HCT116 (cell line): ENCODE data around the gene CBFA2T2. TPM values are rescaled to one million over a fixed set of nuclear protein-coding genes. Genes with fewer than 3 reads are reported as not detected.
"Not testable (repeated sequence)": the region's sequence is repeated elsewhere in the genome, so short reads cannot be mapped to it uniquely, and the experiment has no call there.

Experiments used
- ATAC-seq: fragments of 200-7000 bp; cut with Tn5 transposase; 2 replicates; pipeline ENCODE4 v1.9.1; 2020; ENCODE audit warnings: mild to moderate bottlenecking, moderate library complexity
- BruUV-seq: library from RNA; stranded (reverse); fragments of 400-500 nt; replicated peaks from 2 replicates; lab custom pipeline; 2021; lab: Mats Ljungman, UMichigan
- CTCF ChIA-PET: fragments of 300-600 bp; sonication (Branson Sonifier 250); formaldehyde crosslinking; loops from one replicate; lab custom pipeline; 2021; ENCODE audit warnings: antibody characterized with exemption; lab: Charles Lee
- POLR2A ChIA-PET: fragments of 300-600, 350-600 bp; sonication (Branson Sonifier 250); formaldehyde crosslinking; loops from one replicate; lab custom pipeline; 2021; ENCODE audit warnings: antibody characterized with exemption; lab: Charles Lee
- RAD21 ChIA-PET, 2 experiments: fragments of 300-600 bp; sonication (Branson Sonifier 250); formaldehyde crosslinking; loops; one replicate each; lab custom pipeline; 2023; ENCODE audit warnings: low total read pairs in 2 of 2; ENCODE audit not compliant: uncharacterized antibody in 2 of 2, unreplicated experiment in 2 of 2, low non-redundant PET in 1 of 2; lab: Charles Lee
- DNase-seq: peaks from one replicate; pipeline ENCODE4 v3.0.0-alpha.2; 2010; ENCODE audit warnings: low read depth, low spot score
- H2AFZ ChIP-seq: fragments of 200-600 bp; shearing (Covaris generic), sonication (generic); 2 replicates; pipeline ENCODE4 v1.6.1; 2017; ENCODE audit warnings: low read depth, mixed run types, mixed read lengths, antibody characterized with exemption, low read length; ENCODE audit not compliant: poor library complexity, severe bottlenecking
- H3K27ac ChIP-seq: 2 replicates; pipeline ENCODE4 v1.5.1; 2012; ENCODE audit warnings: low read depth, low read length
- H3K27me3 ChIP-seq: fragments of 200-600 bp; sonication (generic); 2 replicates; pipeline ENCODE4 v1.6.1; 2016; ENCODE audit warnings: mixed run types, low read length, mixed read lengths; ENCODE audit not compliant: insufficient read depth
- H3K36me3 ChIP-seq, 2 experiments: fragments of 200-500 bp in 1 of 2; fragments of 200-600 bp in 1 of 2; sonication (Bioruptor generic) in 1 of 2; sonication (generic) in 1 of 2; 2 replicates each; pipeline versions ENCODE4 v1.5.1 to v1.6.1; 2014 to 2016; ENCODE audit warnings: low read length in 2 of 2, inconsistent platforms in 1 of 2, mixed read lengths in 1 of 2, mixed run types in 1 of 2; ENCODE audit not compliant: insufficient read depth in 2 of 2, control insufficient read depth in 1 of 2
- H3K4me1 ChIP-seq, 2 experiments: fragments of 200-600 bp in 1 of 2; sonication (generic) in 1 of 2; 2 replicates each; pipeline versions ENCODE4 v1.5.1 to v1.6.1; 2012 to 2017; ENCODE audit warnings: low read length in 2 of 2, inconsistent platforms in 1 of 2, mild to moderate bottlenecking in 1 of 2, mixed read lengths in 1 of 2, mixed run types in 1 of 2, moderate library complexity in 1 of 2; ENCODE audit not compliant: insufficient read depth in 2 of 2, control insufficient read depth in 1 of 2
- H3K4me2 ChIP-seq: fragments of 200-600 bp; sonication (generic); 2 replicates; pipeline ENCODE4 v1.6.1; 2017; ENCODE audit warnings: mixed run types, low read length, mixed read lengths
- H3K4me3 ChIP-seq, 2 experiments: fragments of 200-600 bp in 1 of 2; sonication (generic) in 1 of 2; replicated peaks in 1 of 2; 2 replicates each; pipeline ENCODE4 v1.5.1; 2011 to 2016; ENCODE audit warnings: low read length in 2 of 2, control low read depth in 1 of 2, low read depth in 1 of 2, mild to moderate bottlenecking in 1 of 2, mixed read lengths in 1 of 2, mixed run types in 1 of 2
- H3K79me2 ChIP-seq: fragments of 200-600 bp; sonication (generic); 2 replicates; pipeline ENCODE4 v1.6.1; 2017; ENCODE audit warnings: mild to moderate bottlenecking, mixed run types, low read length, moderate library complexity, mixed read lengths; ENCODE audit not compliant: insufficient read depth
- H3K9ac ChIP-seq: fragments of 200-600 bp; sonication (generic); 2 replicates; pipeline ENCODE4 v1.6.1; 2016; ENCODE audit warnings: low read length, mixed read lengths
- H3K9me2 ChIP-seq: fragments of 200-600 bp; sonication (generic), shearing (Covaris generic); 2 replicates; pipeline ENCODE4 v1.6.1; 2017; ENCODE audit warnings: mixed run types, mild to moderate bottlenecking, moderate library complexity; ENCODE audit not compliant: insufficient read depth
- H3K9me3 ChIP-seq, 2 experiments: fragments of 200-500 bp in 1 of 2; fragments of 200-600 bp in 1 of 2; sonication (Bioruptor generic) in 1 of 2; sonication (generic) in 1 of 2; 2 replicates each; pipeline ENCODE4 v1.6.1; 2014 to 2017; ENCODE audit warnings: low read length in 2 of 2, mixed read lengths in 2 of 2, inconsistent platforms in 1 of 2, low read depth in 1 of 2, mild to moderate bottlenecking in 1 of 2, mixed run types in 1 of 2, moderate library complexity in 1 of 2; ENCODE audit not compliant: control insufficient read depth in 1 of 2, insufficient read depth in 1 of 2
- H4K20me1 ChIP-seq: fragments of 200-600 bp; sonication (generic), shearing (Covaris generic); 2 replicates; pipeline ENCODE4 v1.6.1; 2017; ENCODE audit warnings: mixed run types, mild to moderate bottlenecking, moderate library complexity; ENCODE audit not compliant: insufficient read depth
- CTCF ChIP-seq, 3 experiments: fragments of 200-600 bp in 1 of 3; sonication (generic) in 1 of 3; IDR thresholded peaks in 2 of 3; conservative IDR thresholded peaks in 1 of 3; 2 replicates each; pipeline ENCODE4 v1.5.1; 2012 to 2017; ENCODE audit warnings: low read depth in 2 of 3, low read length in 2 of 3, antibody characterized with exemption in 1 of 3, borderline replicate concordance in 1 of 3, control low read depth in 1 of 3, mild to moderate bottlenecking in 1 of 3, mixed read lengths in 1 of 3, mixed run types in 1 of 3, moderate library complexity in 1 of 3; ENCODE audit not compliant: insufficient read depth in 1 of 3
- POLR2AphosphoS5 ChIP-seq: IDR thresholded peaks from 2 replicates; pipeline ENCODE4 v1.6.1; 2011; ENCODE audit warnings: mild to moderate bottlenecking, low read depth, low read length, moderate library complexity
- RAD21 ChIP-seq: IDR thresholded peaks from 2 replicates; pipeline ENCODE4 v1.6.1; 2012; ENCODE audit warnings: low read depth, mild to moderate bottlenecking
- intact Hi-C: fragments of 100-400 bp; cut with micrococcal nuclease; formaldehyde crosslinking; loops from 2 replicates; pipeline ENCODE4 v1.10.0; 2022
- total RNA-seq: library from RNA; stranded (reverse); gene quantifications from one replicate; pipeline ENCODE4 v1.2.1, GENCODE V29; 2021; ENCODE audit not compliant: unreplicated experiment

The CBFA2T2 gene
- total RNA-seq, 1 experiment from 2014 or later = 8.0 TPM

- H3K4me3 ChIP-seq, H3K27me3 ChIP-seq, H2AFZ ChIP-seq, DNase-seq, ATAC-seq, H3K9me3 ChIP-seq, H3K36me3 ChIP-seq, intact Hi-C loops, H3K4me1 ChIP-seq, BruUV-seq, H3K27ac ChIP-seq, H3K4me2 ChIP-seq, H3K9ac ChIP-seq, RAD21 ChIA-PET, CTCF ChIA-PET, H4K20me1 ChIP-seq, POLR2A ChIA-PET, H3K9me2 ChIP-seq: not testable (repeated sequence)
- H3K79me2 ChIP-seq = peaks cover 12% of the 10 kb centered on the region
These were observed 19.2 kb downstream of the CBFA2T2 start for GRCh38 chr20:33509057-33509456.

DNA sequence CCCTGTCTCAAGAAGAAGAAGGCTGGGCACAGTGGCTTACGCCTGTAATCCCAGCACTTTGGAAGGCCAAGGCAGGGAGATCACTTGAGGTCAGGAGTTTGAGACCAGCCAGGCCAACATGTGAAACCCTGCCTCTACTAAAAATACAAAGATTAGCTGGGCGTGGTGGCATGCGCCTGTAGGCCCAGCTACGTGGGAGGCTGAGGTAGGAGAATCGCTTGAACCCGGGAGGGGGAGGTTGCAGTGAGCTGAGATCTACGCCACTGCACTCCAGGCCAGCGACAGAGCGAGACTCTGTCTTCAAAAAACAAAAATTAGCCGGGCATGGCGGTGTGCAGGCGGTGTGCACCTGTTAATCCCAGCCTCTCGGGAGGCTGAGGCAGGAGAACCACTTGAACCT lies 22.0 kb downstream of the CBFA2T2 start:
- DNase-seq, H3K4me2 ChIP-seq, H3K4me3 ChIP-seq, H3K4me1 ChIP-seq, H3K36me3 ChIP-seq, H3K9ac ChIP-seq, H3K27me3 ChIP-seq, intact Hi-C loops, H3K9me3 ChIP-seq, RAD21 ChIA-PET, H4K20me1 ChIP-seq, H3K27ac ChIP-seq, H3K9me2 ChIP-seq, CTCF ChIA-PET, BruUV-seq, ATAC-seq, POLR2A ChIA-PET, H2AFZ ChIP-seq: not testable (repeated sequence)
- peaks cover 11% of the 10 kb centered on the region for H3K79me2 ChIP-seq

DNA sequence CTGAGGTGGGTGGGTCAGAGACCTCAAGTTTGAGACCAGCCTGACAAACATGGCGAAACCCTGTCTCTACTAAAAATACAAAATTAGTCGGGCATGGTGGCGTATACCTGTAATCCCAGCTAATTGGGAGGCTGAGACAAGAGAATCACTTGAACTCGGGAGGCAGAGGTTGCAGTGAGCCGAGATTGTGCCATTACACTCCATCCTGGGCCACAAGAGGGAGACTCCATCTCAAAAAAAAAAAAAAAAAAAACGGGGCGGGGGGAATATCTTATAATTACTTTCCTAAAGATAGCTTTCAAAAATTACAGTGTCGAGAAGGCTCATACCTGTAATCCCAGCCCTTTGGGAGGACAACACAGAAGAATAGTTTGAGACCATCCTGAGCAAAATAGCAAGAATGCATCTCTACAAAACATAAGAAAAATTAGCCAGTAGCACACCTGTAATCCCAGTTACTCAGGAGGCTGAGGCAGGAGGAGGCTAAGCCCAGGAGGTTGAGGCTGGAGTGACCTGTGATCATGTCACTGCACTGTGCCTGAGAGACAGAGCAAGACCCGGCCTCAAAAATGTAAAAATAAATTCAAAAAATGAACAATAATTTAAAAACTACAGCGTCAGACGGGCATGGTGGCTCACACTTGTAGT lies 25.8 kb downstream of the CBFA2T2 start:
- intact Hi-C loops = loop anchor here (5.0 kb wide), 1 partner anchor 137 kb away; no protein-coding TSS in a partner anchor
- Histone ChIP-seq H3K27me3 (no peaks in the 10 kb centered on the region), H3K4me3 (no peak overlapping the region), H3K4me1 (peaks cover 4 to 16% of the 10 kb centered on the region in 2 experiments; a peak in 2 of 4 replicates), H3K36me3 (no peaks in the 10 kb centered on the region), H3K9ac (no peak overlapping the region)
- ChIA-PET RAD21 (interaction anchor here in 1 of 2 experiments (0.5 kb wide), 1 partner anchor 99 kb away, joined by 4 read pairs; no protein-coding TSS in a partner anchor), CTCF (interaction anchor here (0.7 kb wide), 1 partner anchor 15 kb away, joined by 3 read pairs; no protein-coding TSS in a partner anchor)
- ATAC-seq = peak; percentile 42; the same call in 1 of the 2 replicates
- TF ChIP-seq CTCF (IDR thresholded peaks at IDR 0.05 in 2 of 3, conservative IDR thresholded peaks at IDR 0.05 in 1 of 3; ENCODE audit: borderline replicate concordance in 1 of 3, insufficient read depth in 1 of 3, low read depth in 2 of 3, low read length in 2 of 3) (peak; percentile 22 to 43 (median 43); a peak in 4 of 6 replicates), POLR2AphosphoS5 (no peak), RAD21 (peak; percentile 27; the same call in 1 of the 2 replicates)
- TF ChIP-seq, all 23 proteins: peak for 2
- no peak overlapping the region for H3K27ac ChIP-seq
- no peak overlapping the region for H3K4me2 ChIP-seq
- BruUV-seq = no TSS peak
- no peak for DNase-seq
- H4K20me1 ChIP-seq = no peaks in the 10 kb centered on the region
- H3K9me3 ChIP-seq = no peaks in the 10 kb centered on the region
- peaks cover 12% of the 10 kb centered on the region for H3K79me2 ChIP-seq
- no peaks in the 10 kb centered on the region for H3K9me2 ChIP-seq
- H2AFZ ChIP-seq = no peak overlapping the region
- POLR2A ChIA-PET = no interaction called here
